K562 (cell line): ENCODE data around the gene USP49. TPM values are rescaled to one million over a fixed set of nuclear protein-coding genes. Genes with fewer than 3 reads are reported as not detected.
A peak's percentile ranks its signal among the peaks of the same experiment; 100 is the strongest.

Source experiments
- CHD7 ChIP-seq: fragments of 200-600 bp; sonication (generic); IDR thresholded peaks from one replicate; pipeline ENCODE4 v1.6.1; 2012; ENCODE audit warnings: mild to moderate bottlenecking, low read depth, low read length, inconsistent platforms
- CSDE1 ChIP-seq, 2 experiments: fragments of 450-650 bp; IDR thresholded peaks; 2 replicates each; pipeline ENCODE4 v1.6.1; 2016; ENCODE audit warnings: mild to moderate bottlenecking in 1 of 2
- HDAC3 ChIP-seq: fragments of 450-650 bp; IDR thresholded peaks from 2 replicates; pipeline ENCODE4 v1.6.1; 2018; ENCODE audit warnings: borderline replicate concordance, mild to moderate bottlenecking, moderate library complexity; ENCODE audit not compliant: partially characterized antibody
- MAZ ChIP-seq, 2 experiments: fragments of 450-650 bp in 1 of 2; sonication (generic) in 1 of 2; formaldehyde crosslinking; IDR thresholded peaks in 1 of 2; conservative IDR thresholded peaks in 1 of 2; 2 replicates each; pipeline versions ENCODE4 v1.4.0 to v1.5.0; 2020; ENCODE audit warnings: mild to moderate bottlenecking in 1 of 2, missing genetic modification reagents in 1 of 2
- PHF8 ChIP-seq: fragments of 200-600 bp; sonication (generic); IDR thresholded peaks from 2 replicates; pipeline ENCODE4 v1.6.1; 2012; ENCODE audit warnings: mixed run types, mild to moderate bottlenecking, inconsistent platforms, low read length, moderate library complexity, borderline replicate concordance
- PTTG1 ChIP-seq: fragments of 450-650 bp; IDR thresholded peaks from 2 replicates; pipeline ENCODE4 v1.6.1; 2016; ENCODE audit warnings: low read depth, mild to moderate bottlenecking, missing genetic modification characterization, missing compliant biosample characterization
- ZEB2 ChIP-seq: fragments of 450-650 bp; IDR thresholded peaks from 2 replicates; pipeline ENCODE4 v1.6.1; 2016
- ZNF740 ChIP-seq, 3 experiments: fragments of 200-800 bp in 1 of 3; sonication (Bioruptor generic) in 1 of 3; sonication (generic) in 1 of 3; formaldehyde crosslinking in 1 of 3; IDR thresholded peaks; 2 replicates each; pipeline versions ENCODE4 v1.6.1 to v1.8.0; 2016 to 2022; ENCODE audit warnings: mild to moderate bottlenecking in 2 of 3, missing compliant biosample characterization in 2 of 3, missing genetic modification characterization in 2 of 3, missing genetic modification reagents in 1 of 3
- ZSCAN32 ChIP-seq: fragments of 450-650 bp; formaldehyde crosslinking; IDR thresholded peaks from 2 replicates; pipeline ENCODE4 v1.4.0; 2020; ENCODE audit warnings: mild to moderate bottlenecking, moderate library complexity
- polyA plus RNA-seq, 8 experiments: library from polyadenylated mRNA; depleted of rRNA in 4 of 8; stranded (reverse) in 5 of 8; unstranded in 3 of 8; fragments of >200 nt; fragmentation: Nextera tagmentation in 2 of 8; fragmentation: Illumina TruSeq in 1 of 8; extraction: Ambion mirVana in 2 of 8; extraction: Trizol in 1 of 8; gene quantifications; 2 replicates each; pipeline versions ENCODE4 v1.2.1 to v1.2.3, GENCODE V29; 2011 to 2014; ENCODE audit warnings: inconsistent platforms in 1 of 8, missing spikeins in 1 of 8
- total RNA-seq, 7 experiments: library from RNA; depleted of rRNA in 6 of 7; stranded (reverse); fragments of >200 nt in 6 of 7; fragmentation: Illumina TruSeq in 2 of 7; extraction: Trizol in 2 of 7; gene quantifications; 2 replicates each; pipeline versions ENCODE4 v1.2.1 to v1.2.3, GENCODE V29; 2011 to 2021; ENCODE audit warnings: low replicate concordance in 1 of 7
- TF ChIP-seq, protein P1 (sequence below): fragments of 250-450 bp; sonication (Bioruptor Pico); IDR thresholded peaks from 2 replicates; pipeline ENCODE4 v1.5.0; 2021; ENCODE audit warnings: mild to moderate bottlenecking, borderline replicate concordance

The USP49 gene
- total and polyA plus RNA-seq, 9 of the 15 experiments (the other 6 are each of a cell fraction or from before 2014, with no cell fraction given): 1.0 to 9.9 (median 6.5) TPM

DNA sequence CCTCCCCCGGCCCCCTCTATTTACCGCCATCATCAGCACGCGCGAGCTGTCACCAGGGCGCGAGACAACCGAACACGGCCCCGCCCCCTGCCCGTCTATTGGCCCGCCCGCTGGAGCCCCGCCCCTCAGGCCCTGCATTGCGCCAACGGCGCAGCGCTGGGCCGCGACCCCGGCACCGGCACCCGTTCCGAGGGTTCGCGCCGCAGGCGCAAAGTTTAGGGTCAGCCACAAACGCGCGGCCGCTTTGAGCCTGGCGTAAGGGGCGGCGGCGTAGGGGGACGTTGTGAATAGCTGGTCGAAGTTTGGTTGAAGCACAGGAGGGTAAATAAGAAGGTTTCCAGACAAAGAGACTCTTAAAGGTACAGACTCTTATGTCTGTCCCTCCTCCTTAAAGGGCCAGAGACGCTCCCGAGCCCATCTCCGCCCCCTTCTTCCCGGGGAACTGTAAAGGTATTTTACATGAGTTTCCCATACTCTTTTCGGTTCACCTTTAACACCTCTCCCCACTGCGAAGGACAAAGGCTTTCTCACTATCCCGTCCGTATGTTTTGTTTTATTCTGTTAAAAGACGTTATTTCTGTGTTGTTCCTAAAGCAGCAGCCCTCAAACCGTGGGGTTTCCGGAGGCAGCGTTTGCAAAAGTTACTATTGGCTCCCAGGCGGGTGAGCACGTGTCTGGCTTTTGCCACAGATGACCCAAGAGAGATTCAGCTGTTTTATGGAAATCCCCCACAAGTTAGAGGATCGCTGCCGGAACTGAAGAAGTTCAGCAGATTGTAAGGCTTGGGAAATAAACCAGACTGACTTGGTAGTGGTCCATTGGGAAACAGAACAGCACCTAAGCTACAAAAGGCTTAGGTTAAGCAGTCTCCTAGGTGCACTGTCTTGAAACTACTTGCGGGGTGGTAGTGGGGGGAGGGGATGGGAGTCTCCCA lies at the start of gene USP49 (continued):
- TF ChIP-seq, protein P1, sequence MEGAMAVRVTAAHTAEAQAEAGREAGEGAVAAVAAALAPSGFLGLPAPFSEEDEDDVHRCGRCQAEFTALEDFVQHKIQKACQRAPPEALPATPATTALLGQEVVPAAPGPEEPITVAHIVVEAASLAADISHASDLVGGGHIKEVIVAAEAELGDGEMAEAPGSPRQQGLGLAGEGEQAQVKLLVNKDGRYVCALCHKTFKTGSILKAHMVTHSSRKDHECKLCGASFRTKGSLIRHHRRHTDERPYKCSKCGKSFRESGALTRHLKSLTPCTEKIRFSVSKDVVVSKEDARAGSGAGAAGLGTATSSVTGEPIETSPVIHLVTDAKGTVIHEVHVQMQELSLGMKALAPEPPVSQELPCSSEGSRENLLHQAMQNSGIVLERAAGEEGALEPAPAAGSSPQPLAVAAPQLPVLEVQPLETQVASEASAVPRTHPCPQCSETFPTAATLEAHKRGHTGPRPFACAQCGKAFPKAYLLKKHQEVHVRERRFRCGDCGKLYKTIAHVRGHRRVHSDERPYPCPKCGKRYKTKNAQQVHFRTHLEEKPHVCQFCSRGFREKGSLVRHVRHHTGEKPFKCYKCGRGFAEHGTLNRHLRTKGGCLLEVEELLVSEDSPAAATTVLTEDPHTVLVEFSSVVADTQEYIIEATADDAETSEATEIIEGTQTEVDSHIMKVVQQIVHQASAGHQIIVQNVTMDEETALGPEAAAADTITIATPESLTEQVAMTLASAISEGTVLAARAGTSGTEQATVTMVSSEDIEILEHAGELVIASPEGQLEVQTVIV (CRISPR knock-in tag): no peak
- TF ChIP-seq CHD7 (no peak), ZSCAN32 (no peak), PTTG1 (tag) (no peak), CSDE1 (IDR thresholded peaks at IDR 0.05) (no peak), PHF8 (peak; percentile 67; the same call in 1 of the 2 replicates), ZEB2 (no peak), ZNF740 (CRISPR knock-in tag; IDR thresholded peaks at IDR 0.05) (no peak), ZNF740 (tag; IDR thresholded peaks at IDR 0.05) (no peak), HDAC3 (peak; percentile 100), MAZ (CRISPR knock-in tag; conservative IDR thresholded peaks at IDR 0.05 in 1 of 2, IDR thresholded peaks at IDR 0.05 in 1 of 2) (peak; percentile 19 to 46; a peak in 1 of 4 replicates)
